Activated CD4-positive, alpha-beta T cell treated with anti-CD3 and anti-CD28 coated beads, Interleukin-2, amount 10 ng/mL, durations not matched to agents 7 days and 5 days (primary cell): Measurements from ENCODE around the gene GRB2. TPM values are rescaled to one million over a fixed set of nuclear protein-coding genes. Genes with fewer than 3 reads are reported as not detected.
"Not testable (repeated sequence)": the region's sequence is repeated elsewhere in the genome, so short reads cannot be mapped to it uniquely, and the experiment has no call there.

ENCODE experiments used
- CTCF ChIA-PET: fragments of 350-600 bp; sonication (Branson Sonifier 250); formaldehyde crosslinking; loops from one replicate; lab custom pipeline; 2021; ENCODE audit warnings: antibody characterized with exemption; lab: Charles Lee
- POLR2A ChIA-PET: fragments of 350-600 bp; sonication (Branson Sonifier 250); formaldehyde crosslinking; loops from one replicate; lab custom pipeline; 2021; ENCODE audit warnings: antibody characterized with exemption; lab: Charles Lee
- DNase-seq: peaks from one replicate; pipeline ENCODE4 v3.0.0-alpha.2; 2020
- H3K27ac Mint-ChIP-seq: one replicate; pipeline ENCODE4 v1.8.0; 2021; ENCODE audit warnings: mild to moderate bottlenecking, moderate library complexity, mixed read lengths
- H3K27me3 Mint-ChIP-seq: one replicate; pipeline ENCODE4 v1.8.0; 2021; ENCODE audit warnings: mixed read lengths
- H3K36me3 Mint-ChIP-seq: one replicate; pipeline ENCODE4 v1.8.0; 2021; ENCODE audit warnings: low read depth, mixed read lengths
- H3K4me1 Mint-ChIP-seq: one replicate; pipeline ENCODE4 v1.8.0; 2021; ENCODE audit warnings: mixed read lengths
- H3K4me3 Mint-ChIP-seq: one replicate; pipeline ENCODE4 v1.8.0; 2021; ENCODE audit warnings: mild to moderate bottlenecking, moderate library complexity, mixed read lengths
- H3K9me3 Mint-ChIP-seq: one replicate; pipeline ENCODE4 v1.8.0; 2021; ENCODE audit warnings: mixed read lengths
- total RNA-seq, 2 experiments: library from RNA; stranded (reverse); gene quantifications; one replicate each; pipeline ENCODE4 v1.2.3, GENCODE V29; 2021

GRB2 gene
- total RNA-seq, 2 experiments from 2014 or later, result 136 to 150 TPM

- H3K4me3 Mint-ChIP-seq, POLR2A ChIA-PET, H3K27me3 Mint-ChIP-seq, H3K4me1 Mint-ChIP-seq, H3K27ac Mint-ChIP-seq, H3K9me3 Mint-ChIP-seq, DNase-seq: not testable (repeated sequence)
- CTCF ChIA-PET, result interaction anchor here (1.1 to 4.5 kb wide), 2 partner anchors 9 to 18 kb away, joined by 4 to 35 read pairs; partner anchors contain the start of gene MIF4GD
- peaks cover 15% of the 10 kb centered on the region for H3K36me3 Mint-ChIP-seq
Observed at GRCh38 chr17:75280189-75280588, 125.3 kb downstream of the GRB2 start.

DNA sequence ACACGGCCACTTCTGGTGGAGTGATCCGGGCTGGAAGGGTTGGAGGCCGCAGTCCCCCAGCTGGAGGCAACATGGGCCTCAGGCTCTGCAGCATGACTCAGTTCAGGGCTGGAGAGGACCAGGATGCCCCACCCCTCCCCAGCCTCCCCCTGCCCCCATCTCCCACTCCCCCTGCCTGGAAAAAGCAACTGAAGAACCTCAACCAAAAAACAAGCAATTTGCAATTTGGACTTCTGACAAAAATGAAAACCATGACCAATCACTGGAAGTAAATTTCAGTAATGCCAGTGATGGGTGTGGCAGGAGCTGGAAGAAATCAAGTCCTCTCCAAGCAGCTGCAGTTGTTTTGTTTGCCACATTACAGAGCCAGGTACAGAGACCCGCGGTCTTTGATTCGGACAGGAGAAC is 127.8 kb downstream of the GRB2 start:
- no peaks in the 10 kb centered on the region for H3K27me3 Mint-ChIP-seq
- no peaks in the 10 kb centered on the region for H3K9me3 Mint-ChIP-seq
- ChIA-PET CTCF (interaction anchor here (1.4 to 2.1 kb wide), 2 partner anchors 11 to 17 kb away, joined by 4 to 14 read pairs; partner anchors contain the start of genes GGA3, MRPS7 and SLC25A19), POLR2A (interaction anchor here (0.5 kb wide), 1 partner anchor 86 kb away, joined by 3 read pairs; no protein-coding TSS in a partner anchor)
- no peak for DNase-seq
- H3K27ac Mint-ChIP-seq, result no peak overlapping the region
- H3K36me3 Mint-ChIP-seq, result peaks cover 18% of the 10 kb centered on the region
- H3K4me1 Mint-ChIP-seq, result peaks cover 13% of the 10 kb centered on the region
- no peak overlapping the region for H3K4me3 Mint-ChIP-seq

DNA sequence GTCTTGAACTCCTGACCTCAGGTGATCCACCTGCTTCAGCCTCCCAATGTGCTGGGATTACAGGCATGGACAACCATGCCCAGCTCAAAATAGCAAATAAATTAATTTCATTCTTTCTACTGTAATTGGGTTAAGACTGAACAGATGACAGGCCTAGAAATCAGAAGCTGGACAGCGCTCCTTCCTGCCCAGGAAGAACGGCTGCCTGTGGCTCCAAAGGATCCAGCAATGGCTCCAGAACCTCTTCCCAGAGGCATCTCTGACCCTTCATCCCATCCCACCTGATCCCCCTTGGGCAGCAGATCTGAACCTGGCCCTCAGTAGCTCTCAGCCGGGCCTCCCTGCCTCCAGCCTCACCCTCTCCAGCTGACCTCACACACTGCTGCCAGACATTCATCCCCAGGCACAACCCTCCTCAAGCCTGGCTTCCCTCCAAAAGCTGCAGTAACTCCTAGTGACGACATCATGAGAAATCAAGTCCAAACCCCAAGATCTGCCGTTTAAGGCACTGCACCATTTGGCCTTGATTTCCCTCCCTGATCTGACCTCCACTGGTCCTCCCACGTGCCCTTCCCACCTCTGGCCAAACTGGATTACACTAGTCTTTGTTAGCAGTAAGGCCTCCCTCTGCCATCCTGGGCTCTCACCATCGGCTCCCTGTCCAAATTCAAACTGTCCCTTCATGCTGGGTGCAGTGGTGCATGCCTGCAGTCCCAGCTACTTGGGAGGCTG is 131.3 kb downstream of the GRB2 start:
- peaks cover 27% of the 10 kb centered on the region for H3K4me1 Mint-ChIP-seq
- POLR2A ChIA-PET, result interaction anchor here (1.2 kb wide), 1 partner anchor 15 kb away, joined by 3 read pairs; the partner anchor contains the start of gene SLC25A19
- H3K27ac Mint-ChIP-seq, result no peak overlapping the region
- H3K9me3 Mint-ChIP-seq, result no peaks in the 10 kb centered on the region
- DNase-seq, result no peak
- no peak overlapping the region for H3K4me3 Mint-ChIP-seq
- CTCF ChIA-PET, result interaction anchor here (1.1 kb wide), 1 partner anchor 13 kb away, joined by 3 read pairs; the partner anchor contains the start of genes GGA3 and MRPS7
- peaks cover 20% of the 10 kb centered on the region for H3K36me3 Mint-ChIP-seq
- no peaks in the 10 kb centered on the region for H3K27me3 Mint-ChIP-seq

GRCh38 chr17:75272848-75273184 is 132.7 kb downstream of the GRB2 start:
- Mint-ChIP-seq H3K27ac (peak overlapping the region; percentile 84), H3K9me3 (no peaks in the 10 kb centered on the region), H3K4me3 (peak overlapping the region; percentile 78), H3K27me3 (no peaks in the 10 kb centered on the region), H3K4me1 (peaks cover 35% of the 10 kb centered on the region), H3K36me3 (peaks cover 20% of the 10 kb centered on the region)
- DNase-seq, result no peak
- CTCF ChIA-PET, result interaction anchor here (0.6 to 4.4 kb wide), 7 partner anchors 11 to 1504 kb away, joined by 3 to 115 read pairs (median 10); partner anchors contain the start of genes GGA3, MRPS7 and SLC25A19
- POLR2A ChIA-PET, result no interaction called here

DNA sequence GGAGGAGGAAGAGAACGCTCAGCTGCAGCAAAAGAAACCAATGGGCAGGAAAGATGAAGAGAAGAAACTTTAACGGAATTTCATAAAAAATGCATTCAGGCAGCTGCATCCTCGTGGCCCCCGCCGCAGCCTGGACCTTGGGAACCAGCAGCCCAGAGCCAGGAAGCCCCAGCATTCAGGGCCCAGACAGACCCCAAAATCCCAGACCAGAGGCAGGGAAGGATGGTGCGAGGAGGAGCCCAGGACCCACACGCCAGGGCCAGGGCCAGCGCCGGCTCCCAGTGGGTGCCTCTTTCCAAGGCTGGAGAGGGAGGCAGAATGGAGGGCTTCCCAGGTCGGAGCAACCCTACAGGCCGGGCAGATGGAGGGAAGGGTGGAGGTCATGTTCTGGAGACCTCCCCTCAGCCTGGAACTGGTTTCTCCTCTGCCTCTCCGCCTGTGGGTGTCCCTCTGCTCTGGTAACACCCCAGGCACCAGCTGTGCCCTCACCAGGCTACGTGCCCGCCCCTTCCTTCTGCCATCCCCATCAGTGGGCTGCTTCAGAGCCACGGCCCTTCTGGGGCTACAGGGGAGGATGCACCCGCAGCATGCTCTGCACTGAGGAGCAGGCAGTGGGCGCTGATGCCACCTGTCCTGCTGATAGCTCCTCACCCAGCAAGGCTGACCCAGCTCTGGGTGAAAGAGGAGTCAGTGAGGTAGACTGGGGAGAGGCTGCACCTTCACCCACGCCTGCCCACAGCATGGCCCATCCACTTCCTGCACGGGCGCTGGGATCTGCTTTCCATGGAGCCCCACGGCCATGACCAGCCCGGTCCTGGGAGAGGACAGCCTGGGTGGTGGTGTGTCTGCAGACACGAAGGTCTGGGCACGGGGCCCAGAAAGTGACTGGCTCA is 133.3 kb downstream of the GRB2 start:
- H3K4me3 Mint-ChIP-seq, result peak overlapping the region; percentile 78
- H3K9me3 Mint-ChIP-seq, result no peaks in the 10 kb centered on the region
- no peak for DNase-seq
- ChIA-PET POLR2A (no interaction called here), CTCF (interaction anchor here (0.6 to 4.4 kb wide), 21 partner anchors 9 to 318 kb away, joined by 3 to 115 read pairs (median 4); partner anchors contain the start of genes GGA3, GRB2, MRPS7 and SLC25A19)
- H3K36me3 Mint-ChIP-seq, result peaks cover 18% of the 10 kb centered on the region
- H3K4me1 Mint-ChIP-seq, result peaks cover 35% of the 10 kb centered on the region
- H3K27me3 Mint-ChIP-seq, result no peaks in the 10 kb centered on the region
- H3K27ac Mint-ChIP-seq, result peak overlapping the region; percentile 84

DNA sequence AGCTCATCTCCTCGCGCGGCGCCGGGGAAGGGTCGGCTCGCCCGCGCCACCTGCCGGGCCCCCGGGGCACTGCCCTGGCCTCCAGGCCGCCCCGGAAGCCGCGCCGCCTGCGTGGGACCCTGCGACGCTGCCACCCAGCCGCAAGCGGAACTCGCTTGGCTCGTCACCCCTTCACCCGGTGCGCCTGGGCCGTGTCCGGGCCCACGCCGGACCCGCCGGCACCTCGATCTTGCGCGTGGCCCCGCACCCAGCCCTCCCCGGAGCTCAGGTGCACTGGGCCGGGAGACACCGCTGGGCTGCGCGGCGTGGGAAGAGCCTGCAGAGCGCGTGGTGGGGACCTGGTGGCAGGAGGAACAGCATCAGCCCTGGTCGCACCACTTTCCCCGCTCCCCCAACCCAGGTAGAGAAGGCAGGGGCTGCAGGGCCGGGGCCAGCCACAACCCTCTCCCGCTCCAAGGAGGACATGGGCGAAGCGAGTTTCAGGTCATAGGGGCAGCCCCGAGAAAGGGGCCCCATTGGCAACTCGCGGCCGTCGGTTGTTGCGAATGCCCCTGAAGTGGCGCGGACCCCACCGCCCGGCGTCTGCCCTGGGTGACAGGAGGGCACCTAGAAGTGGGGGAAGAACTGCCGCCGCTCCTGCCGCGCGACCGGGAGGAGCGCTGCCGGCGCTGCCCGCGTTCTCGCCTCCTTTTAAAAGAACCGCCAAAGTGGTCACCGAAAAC is 134.1 kb downstream of the GRB2 start:
- DNase-seq, result peak; percentile 85
- Mint-ChIP-seq H3K4me1 (peaks cover 35% of the 10 kb centered on the region), H3K27ac (peak overlapping the region; percentile 84), H3K9me3 (no peaks in the 10 kb centered on the region), H3K27me3 (no peaks in the 10 kb centered on the region), H3K36me3 (peaks cover 23% of the 10 kb centered on the region), H3K4me3 (peak overlapping the region; percentile 78)
- ChIA-PET POLR2A (interaction anchor here (0.6 to 1.8 kb wide), 6 partner anchors 9 to 141 kb away, joined by 3 to 20 read pairs (median 6); partner anchors contain the start of genes GGA3, GRB2 and SLC25A19), CTCF (interaction anchor here (0.6 to 4.4 kb wide), 71 partner anchors 10 to 466 kb away, joined by 3 to 115 read pairs (median 4); partner anchors contain the start of genes CDR2L, FDXR, GGA3 and GRB2)

- H3K27ac Mint-ChIP-seq, result peak within 1 kb of the TSS; percentile 86
- no peaks in the 10 kb centered on the region for H3K27me3 Mint-ChIP-seq
- H3K36me3 Mint-ChIP-seq, result peaks cover 27% of the 10 kb centered on the region
- peaks cover 35% of the 10 kb centered on the region for H3K4me1 Mint-ChIP-seq
- ChIA-PET CTCF (interaction anchor here (0.6 to 4.4 kb wide), 70 partner anchors 10 to 467 kb away, joined by 3 to 115 read pairs (median 4); partner anchors contain the start of genes CDR2L, FDXR, GGA3 and GRB2), POLR2A (interaction anchor here (0.6 to 1.8 kb wide), 6 partner anchors 9 to 142 kb away, joined by 3 to 20 read pairs (median 6); partner anchors contain the start of genes GGA3, GRB2 and SLC25A19)
- no peak for DNase-seq
- H3K9me3 Mint-ChIP-seq, result no peaks in the 10 kb centered on the region
- H3K4me3 Mint-ChIP-seq, result peak within 1 kb of the TSS; percentile 80
Observed at GRCh38 chr17:75270966-75271232, 134.6 kb downstream of the GRB2 start, which contains the start of gene MIF4GD. MIF4GD (minus strand) TSS chr17:75271231; CDS start chr17:75270195, 1,036 bp downstream.

GRCh38 chr17:75270218-75270965 is 135.1 kb downstream of the GRB2 start:
- peak overlapping the region; percentile 86 for H3K27ac Mint-ChIP-seq
- POLR2A ChIA-PET, result interaction anchor here (0.6 to 1.8 kb wide), 6 partner anchors 8 to 142 kb away, joined by 3 to 20 read pairs (median 6); partner anchors contain the start of genes GGA3, GRB2 and SLC25A19
- H3K36me3 Mint-ChIP-seq, result peaks cover 26% of the 10 kb centered on the region
- no peaks in the 10 kb centered on the region for H3K27me3 Mint-ChIP-seq
- no peaks in the 10 kb centered on the region for H3K9me3 Mint-ChIP-seq
- peak; percentile 52 for DNase-seq
- H3K4me1 Mint-ChIP-seq, result peaks cover 35% of the 10 kb centered on the region
- H3K4me3 Mint-ChIP-seq, result peak overlapping the region; percentile 80
- CTCF ChIA-PET, result interaction anchor here (0.6 to 4.4 kb wide), 71 partner anchors 9 to 467 kb away, joined by 3 to 115 read pairs (median 4); partner anchors contain the start of genes CDR2L, FDXR, GGA3 and GRB2

- Mint-ChIP-seq H3K27ac (peak overlapping the region; percentile 86), H3K4me3 (peak overlapping the region; percentile 80), H3K36me3 (peaks cover 24% of the 10 kb centered on the region)
Observed at GRCh38 chr17:75269844-75270217, 135.6 kb downstream of the GRB2 start.

More at GRCh38 chr17:75269844-75270217, 135.6 kb downstream of the GRB2 start:
- ChIA-PET CTCF (interaction anchor here (0.6 to 4.4 kb wide), 14 partner anchors 8 to 254 kb away, joined by 3 to 115 read pairs (median 12); partner anchors contain the start of genes GGA3, MRPS7, SLC25A19 and TSEN54), POLR2A (interaction anchor here (0.7 to 1.8 kb wide), 2 partner anchors 9 to 19 kb away, joined by 3 to 20 read pairs; partner anchors contain the start of gene SLC25A19)
- no peaks in the 10 kb centered on the region for H3K27me3 Mint-ChIP-seq
- H3K4me1 Mint-ChIP-seq, result peaks cover 35% of the 10 kb centered on the region
- no peaks in the 10 kb centered on the region for H3K9me3 Mint-ChIP-seq
- no peak for DNase-seq
